ENCODE data around the gene ZNF555.

Gene ZNF555

GRCh38 chr19:2808129-2808941 lies 32.9 kb upstream of the ZNF555 start:
- TF ChIP-seq, protein P1, sequence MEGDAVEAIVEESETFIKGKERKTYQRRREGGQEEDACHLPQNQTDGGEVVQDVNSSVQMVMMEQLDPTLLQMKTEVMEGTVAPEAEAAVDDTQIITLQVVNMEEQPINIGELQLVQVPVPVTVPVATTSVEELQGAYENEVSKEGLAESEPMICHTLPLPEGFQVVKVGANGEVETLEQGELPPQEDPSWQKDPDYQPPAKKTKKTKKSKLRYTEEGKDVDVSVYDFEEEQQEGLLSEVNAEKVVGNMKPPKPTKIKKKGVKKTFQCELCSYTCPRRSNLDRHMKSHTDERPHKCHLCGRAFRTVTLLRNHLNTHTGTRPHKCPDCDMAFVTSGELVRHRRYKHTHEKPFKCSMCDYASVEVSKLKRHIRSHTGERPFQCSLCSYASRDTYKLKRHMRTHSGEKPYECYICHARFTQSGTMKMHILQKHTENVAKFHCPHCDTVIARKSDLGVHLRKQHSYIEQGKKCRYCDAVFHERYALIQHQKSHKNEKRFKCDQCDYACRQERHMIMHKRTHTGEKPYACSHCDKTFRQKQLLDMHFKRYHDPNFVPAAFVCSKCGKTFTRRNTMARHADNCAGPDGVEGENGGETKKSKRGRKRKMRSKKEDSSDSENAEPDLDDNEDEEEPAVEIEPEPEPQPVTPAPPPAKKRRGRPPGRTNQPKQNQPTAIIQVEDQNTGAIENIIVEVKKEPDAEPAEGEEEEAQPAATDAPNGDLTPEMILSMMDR (IDR thresholded peaks at IDR 0.05; ENCODE audit: insufficient read depth, low read depth, low read length, missing control alignments), result no peak
- no peak for DNase-seq (ENCODE audit: low read depth)
- H3K4me3 ChIP-seq (ENCODE audit: low read length), result no peak overlapping the region

DNA sequence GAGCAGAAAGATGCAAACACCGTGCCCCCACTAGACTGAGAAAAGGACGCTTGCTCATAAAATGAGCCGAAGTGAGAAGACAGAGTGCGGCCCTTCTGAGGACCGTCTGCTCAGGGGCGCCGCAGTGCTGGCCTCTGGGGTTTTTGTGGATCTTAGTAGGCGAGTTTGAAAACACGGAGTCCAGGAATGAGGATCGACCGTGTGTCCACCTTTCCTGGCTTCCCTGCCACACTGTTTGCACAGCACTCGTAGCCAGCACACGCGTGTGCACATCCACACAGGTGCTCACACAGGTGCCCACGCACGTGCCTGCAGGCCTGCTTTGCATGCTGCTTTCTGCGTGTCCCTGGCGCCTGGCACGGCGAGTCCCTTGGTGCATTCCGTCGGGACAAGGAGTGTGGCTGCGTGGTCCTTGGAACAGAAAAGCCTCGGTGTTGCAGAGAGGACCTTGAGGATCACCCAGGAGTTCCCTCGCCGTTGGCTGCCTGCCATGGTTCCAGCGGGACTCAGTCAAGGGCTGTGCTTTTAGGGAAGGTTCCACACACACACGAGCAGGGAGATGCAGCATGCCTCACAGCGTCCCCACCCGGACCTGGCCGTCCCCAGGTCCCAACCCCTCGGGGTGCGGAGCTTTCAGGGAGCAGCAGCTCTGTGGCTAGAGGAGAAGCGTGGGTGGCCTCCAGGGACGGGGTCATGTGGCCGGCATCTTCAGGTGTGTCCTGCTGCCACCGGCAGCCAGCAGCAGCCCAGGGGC lies 31.7 kb upstream of the ZNF555 start:
- no peak overlapping the region for H3K4me3 ChIP-seq (ENCODE audit: low read length)
- no peak for DNase-seq (ENCODE audit: low read depth)
- TF ChIP-seq, protein P1 (IDR thresholded peaks at IDR 0.05; ENCODE audit: insufficient read depth, low read depth, low read length, missing control alignments), result no peak

GRCh38 chr19:2810141-2811091 lies 30.9 kb upstream of the ZNF555 start:
- H3K4me3 ChIP-seq (ENCODE audit: low read length), result no peak overlapping the region
- TF ChIP-seq, protein P1 (IDR thresholded peaks at IDR 0.05; ENCODE audit: insufficient read depth, low read depth, low read length, missing control alignments), result no peak
- no peak for DNase-seq (ENCODE audit: low read depth)

- TF ChIP-seq, protein P1 (IDR thresholded peaks at IDR 0.05; ENCODE audit: insufficient read depth, low read depth, low read length, missing control alignments), result no peak
- DNase-seq (ENCODE audit: low read depth), result no peak
- no peak overlapping the region for H3K4me3 ChIP-seq (ENCODE audit: low read length)
Measured at GRCh38 chr19:2811221-2811722, 30.0 kb upstream of the ZNF555 start.

DNA sequence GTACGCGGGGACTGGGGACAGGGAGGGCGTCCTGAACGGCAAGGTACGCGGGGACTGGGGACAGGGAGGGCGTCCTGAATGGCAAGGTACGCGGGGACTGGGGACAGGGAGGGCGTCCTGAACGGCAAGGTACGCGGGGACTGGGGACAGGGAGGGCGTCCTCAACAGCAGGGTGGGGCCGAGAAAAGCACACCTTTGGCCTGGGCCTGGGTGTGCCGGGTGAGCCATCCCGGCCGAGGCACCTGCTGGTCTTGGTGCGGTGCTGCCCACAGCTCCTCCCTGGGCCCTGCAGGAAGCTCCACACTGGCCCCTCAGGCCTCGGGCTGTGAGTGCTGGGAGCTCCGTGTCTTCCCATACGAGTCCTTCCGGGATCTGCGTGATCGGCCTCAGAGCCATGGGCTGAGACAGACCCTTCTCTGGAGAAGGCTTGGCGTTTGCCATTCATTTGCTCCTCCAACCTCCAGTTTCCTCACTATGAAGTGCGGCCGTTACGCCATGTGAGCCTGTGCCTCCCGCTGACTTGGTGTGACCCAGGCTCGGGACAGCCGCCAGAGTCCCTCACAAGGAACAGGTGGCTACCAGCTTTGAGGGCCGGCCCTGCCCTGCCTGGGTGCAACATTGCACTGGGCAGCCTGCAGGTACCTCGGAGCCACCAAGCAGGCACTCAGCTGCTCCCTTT lies 29.4 kb upstream of the ZNF555 start:
- no peak for DNase-seq (ENCODE audit: low read depth)
- TF ChIP-seq, protein P1 (IDR thresholded peaks at IDR 0.05; ENCODE audit: insufficient read depth, low read depth, low read length, missing control alignments), result no peak
- no peak overlapping the region for H3K4me3 ChIP-seq (ENCODE audit: low read length)

Data from epithelial cell of esophagus (primary cell).